HG02759 (cell line): Measurements from ENCODE around the gene LRRC10.
"Not testable (repeated sequence)": the region's sequence is repeated elsewhere in the genome, so short reads cannot be mapped to it uniquely, and the experiment has no call there.

Source experiments
- ATAC-seq: cut with Tn5 transposase; IDR thresholded peaks from one replicate; pipeline ENCODE4 v1.9.1; 2021; ENCODE audit warnings: mild to moderate bottlenecking, moderate library complexity; ENCODE audit not compliant: unreplicated experiment

Gene LRRC10

DNA sequence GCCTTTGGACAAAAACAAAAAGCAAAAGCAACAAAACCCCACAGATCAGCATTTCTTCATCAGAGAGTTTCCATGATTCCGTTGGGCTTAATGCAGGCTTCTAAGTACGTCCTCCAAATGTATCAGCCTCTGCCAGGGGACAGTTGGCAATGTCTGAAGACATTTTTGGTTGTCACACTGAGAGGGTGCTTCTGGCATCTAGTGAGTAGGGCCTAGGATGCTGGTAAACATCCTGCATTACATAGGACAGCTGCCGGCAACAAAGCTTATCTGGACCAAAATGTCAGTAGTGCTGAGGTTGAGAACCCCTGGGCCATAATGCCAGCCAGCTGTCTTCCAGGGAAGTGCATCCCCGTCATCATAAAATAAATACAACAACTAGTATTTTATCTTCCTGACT is 9.4 kb upstream of the LRRC10 start:
- no peak for ATAC-seq

DNA sequence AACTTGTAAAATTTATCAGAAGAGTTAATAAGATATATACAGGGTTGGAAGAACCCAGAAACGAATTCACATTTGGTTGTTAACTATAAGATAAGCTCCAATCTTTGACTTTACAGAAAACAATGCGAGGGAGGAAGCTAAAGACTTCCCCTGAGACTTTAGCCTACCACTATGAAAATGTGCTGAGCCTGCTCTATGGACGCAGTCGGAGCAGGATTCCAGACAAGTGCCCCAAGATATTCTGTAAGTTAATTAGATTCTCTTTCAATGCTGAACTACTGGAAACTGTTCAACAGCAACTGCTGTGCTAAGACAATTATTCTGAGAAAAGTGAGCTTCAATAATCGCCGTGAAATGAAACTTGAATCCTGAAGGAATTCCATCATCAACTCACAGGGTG is 8.3 kb upstream of the LRRC10 start:
- no peak for ATAC-seq

DNA sequence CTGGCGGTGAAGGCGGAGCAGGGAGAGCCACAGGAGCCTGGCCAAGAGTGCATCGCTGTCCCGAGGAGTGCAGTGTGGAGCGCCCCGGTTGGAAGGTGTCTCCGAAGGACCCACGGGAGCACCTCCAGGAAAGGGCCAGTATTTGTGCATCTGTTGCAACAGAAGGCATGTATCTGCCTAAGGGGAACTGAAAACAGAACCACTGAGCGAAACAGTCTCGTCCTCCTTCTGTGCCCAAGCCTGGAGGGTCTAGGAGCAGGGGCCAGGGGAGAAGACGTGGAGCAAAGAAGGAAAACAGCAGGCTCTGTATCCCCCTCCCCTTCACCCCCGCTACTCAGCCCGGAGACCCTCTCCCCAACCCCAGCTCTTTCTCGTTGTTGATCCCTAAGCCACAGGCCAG is 5.3 kb upstream of the LRRC10 start:
- ATAC-seq = no peak

DNA sequence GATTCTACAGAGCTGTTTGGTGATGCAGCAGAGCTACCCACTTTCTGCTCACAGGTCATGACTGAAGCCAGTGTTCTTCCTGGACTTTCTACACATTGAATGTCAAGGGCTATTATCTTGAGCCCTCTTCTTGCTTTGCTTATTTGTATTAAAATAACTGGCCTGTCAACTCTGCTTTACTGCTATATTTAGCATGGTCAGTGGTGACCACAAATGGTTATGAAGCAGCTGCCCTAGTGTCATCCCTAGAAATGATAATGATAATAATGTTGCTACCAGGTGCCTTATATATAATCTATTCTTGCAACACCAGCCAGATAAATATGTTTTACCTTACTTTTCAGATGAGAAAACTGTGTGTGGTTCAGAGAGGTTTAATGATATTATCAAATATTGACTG is 2.6 kb upstream of the LRRC10 start:
- ATAC-seq = no peak

DNA sequence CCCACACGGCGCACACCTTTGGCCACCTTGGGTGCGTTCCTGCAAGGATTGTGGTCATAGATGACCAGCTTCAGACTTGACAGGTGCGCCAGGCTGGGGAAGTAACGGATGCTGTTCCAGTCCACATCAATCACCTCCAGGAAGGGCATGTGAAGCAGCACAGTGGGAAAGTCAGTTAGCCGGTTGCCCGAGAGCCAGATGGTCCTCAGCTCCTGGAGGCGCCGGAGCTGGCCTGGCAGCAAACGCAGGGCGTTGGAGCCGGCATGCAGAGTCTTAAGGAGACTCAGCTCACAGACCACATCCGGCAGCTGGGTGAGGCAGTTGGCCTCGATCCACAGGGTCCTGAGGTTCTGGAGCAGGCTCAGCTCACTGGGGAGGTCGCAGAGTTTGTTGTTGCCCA is 581 bp downstream of the LRRC10 start:
- ATAC-seq = no peak

DNA sequence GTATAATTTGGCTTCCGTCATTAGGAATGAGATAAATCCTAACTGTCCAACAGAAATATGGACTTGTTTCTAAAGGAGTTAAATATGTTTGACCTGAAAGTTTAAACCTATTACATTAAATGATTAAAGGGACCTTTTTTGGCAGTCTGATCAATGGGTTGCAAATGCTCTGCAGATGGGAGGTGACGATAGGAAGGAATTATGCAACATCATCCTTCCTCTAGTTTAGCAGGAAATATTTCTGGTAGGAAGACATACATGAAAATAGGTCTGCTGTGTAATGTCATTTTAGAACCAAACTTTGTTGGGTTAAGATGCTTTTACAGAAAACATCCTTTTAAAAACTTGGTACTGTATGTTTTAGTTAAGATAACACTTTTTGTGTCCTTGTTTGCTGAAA is 2.6 kb downstream of the LRRC10 start:
- ATAC-seq = no peak

DNA sequence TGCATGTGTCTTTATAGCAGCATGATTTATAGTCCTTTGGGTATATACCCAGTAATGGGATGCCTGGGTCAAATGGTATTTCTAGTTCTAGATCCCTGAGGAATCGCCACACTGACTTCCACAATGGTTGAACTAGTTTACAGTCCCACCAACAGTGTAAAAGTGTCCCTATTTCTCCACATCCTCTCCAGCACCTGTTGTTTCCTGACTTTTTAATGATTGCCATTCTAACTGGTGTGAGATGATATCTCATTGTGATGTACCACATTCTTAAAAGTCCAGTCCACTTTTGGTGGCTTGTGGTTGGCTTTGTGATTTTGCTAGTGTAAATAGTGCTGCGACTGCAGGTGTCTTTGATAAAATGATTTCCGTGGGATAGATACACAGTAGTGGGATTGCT is 6.4 kb downstream of the LRRC10 start:
- not testable (repeated sequence) for ATAC-seq

DNA sequence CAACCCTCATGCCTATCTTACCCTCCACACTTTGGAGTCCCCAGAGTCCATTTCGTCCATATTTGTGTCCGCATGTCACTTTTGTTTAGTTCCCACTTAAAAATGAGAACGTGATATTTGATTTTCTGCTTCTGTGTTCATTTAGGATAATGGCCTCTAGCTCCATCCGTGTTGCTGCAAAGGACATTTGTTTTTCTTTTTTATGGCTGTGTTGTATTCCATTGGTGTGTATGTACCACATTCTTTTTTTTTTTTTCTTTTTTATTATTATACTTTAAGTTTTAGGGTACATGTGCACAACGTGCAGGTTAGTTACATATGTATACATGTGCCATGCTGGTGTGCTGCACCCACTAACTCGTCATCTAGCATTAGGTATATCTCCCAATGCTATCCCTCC is 7.2 kb downstream of the LRRC10 start:
- ATAC-seq = not testable (repeated sequence)

DNA sequence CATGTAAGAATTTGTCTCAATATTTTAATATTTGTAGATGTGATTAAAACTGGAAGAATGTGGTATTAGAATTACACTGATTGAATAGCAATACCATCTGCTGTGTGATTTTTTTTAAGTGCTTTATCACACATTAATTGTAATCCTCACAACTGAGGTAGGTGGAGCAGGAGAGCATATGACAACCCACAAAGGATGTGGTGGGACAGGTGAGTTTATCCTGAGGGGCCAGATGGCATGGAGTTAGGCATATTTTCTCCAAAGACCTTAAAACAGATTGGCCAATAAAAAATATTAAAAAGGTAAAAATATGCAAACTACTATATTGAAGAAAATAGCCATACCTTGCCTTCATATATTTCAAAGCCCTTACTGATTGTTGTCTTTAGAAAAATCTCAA is 7.8 kb downstream of the LRRC10 start:
- no peak for ATAC-seq

DNA sequence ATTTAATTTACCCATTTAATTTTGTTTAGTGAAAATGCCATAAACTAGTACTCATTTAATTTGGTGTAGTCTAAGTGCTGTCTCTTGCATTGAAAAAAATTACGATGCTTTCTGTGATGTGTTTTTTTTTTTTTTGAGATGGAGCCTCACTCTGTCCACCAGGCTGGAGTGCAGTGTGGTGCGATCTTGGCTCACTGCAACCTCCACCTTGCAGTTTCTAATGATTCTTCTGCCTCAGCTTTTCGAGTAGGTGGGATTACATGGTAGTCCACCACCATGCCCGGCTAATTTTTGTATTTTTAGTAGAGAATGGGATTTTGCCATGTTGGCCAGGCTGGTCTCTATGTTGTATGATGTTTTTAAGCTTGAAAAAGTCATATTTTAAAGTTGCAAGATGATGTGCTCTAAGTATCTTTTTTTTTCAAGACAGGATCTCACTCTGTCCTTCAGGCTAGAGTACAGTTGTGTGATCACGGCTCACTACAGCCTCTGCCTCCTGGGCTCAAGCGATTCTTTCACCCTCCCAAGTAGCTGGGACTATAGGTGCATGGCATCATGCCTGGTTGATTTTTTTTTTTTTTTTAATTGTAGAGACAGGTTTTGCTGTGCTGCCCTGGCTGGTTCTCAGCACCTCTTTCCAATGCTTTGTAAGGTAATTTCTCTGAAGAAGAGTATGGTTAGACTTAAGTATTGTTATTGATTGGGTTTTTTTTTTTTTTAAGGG is 8.6 kb downstream of the LRRC10 start:
- ATAC-seq = no peak

DNA sequence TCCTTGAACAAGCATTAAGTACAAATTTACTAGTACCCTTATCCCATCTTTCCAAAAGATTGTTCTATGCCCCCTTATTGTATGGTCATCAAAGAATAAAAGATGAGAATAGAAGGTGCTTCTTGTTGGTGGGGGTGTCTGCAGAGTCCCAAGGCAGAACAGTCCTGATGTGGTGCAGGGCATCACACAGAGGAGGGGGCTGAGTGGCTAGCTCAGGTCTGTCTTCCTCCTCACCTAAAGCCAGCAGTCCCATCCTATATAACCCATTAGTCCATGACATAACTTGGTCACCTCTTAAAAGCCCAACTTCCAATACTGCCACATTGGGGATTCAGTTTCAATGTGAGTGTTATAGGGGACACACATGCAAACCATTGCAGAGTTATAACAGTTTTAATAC is 9.9 kb downstream of the LRRC10 start:
- no peak for ATAC-seq

DNA sequence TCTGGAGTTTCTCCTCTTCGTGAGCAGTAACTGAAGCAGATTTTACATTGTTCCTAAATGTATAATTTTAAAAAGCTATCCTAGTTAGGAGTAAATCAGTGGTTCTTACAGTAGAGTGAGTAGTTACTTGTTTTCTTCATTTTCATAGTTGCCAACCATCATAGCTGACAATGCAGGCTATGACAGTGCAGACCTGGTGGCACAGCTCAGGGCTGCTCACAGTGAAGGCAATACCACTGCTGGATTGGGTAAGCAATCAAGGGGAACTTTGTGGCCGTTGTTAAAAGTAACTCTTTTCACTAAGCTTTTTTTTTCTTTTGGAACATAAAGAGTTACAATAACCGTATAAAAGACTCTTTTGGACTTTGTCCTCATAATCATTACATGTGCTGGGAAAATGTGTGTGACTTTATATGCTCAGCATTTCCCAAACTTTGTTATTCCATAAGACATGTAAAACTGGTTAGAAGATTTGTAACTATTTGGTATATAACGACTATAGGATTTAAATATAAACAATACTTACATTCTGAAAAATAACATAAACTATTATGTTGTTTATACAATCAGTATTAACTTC is 12.4 kb downstream of the LRRC10 start:
- no peak for ATAC-seq

DNA sequence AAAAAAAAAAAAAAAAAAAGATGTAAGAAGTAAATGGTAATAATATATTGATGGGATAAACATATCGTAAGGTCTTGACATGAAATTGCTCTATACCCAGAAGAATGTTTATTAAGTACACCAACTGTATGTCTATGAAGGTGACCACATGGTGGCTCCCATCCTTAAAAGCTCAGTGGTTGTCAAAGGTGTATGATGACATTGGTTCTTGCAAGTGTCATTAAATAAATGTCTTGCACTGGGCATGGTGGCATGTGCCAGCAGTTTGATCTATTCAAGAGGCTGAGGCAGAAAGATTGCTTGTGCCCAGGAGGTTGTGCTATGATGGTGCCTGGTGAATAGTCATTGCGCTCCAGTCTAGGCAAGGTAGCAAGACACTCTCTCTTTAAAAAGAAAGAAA is 15.0 kb downstream of the LRRC10 start:
- ATAC-seq = no peak

DNA sequence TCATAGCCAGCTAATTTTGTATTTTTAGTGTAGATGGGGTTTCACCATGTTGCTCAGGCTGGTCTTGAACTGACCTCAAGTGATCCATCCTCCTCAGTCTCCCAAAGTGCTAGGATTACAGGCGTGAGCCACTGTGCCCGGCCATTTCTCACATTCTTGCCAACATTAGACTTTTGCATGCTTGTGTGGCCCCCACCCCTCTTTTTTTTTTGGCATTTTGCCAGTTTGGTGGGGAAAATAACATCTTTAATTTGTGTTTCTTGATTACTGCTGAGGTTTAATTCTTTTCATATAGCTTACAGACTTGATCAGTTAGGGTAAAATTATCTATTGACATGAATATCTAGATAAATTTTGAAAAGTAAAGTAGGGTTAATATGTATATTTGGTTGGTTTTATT is 21.6 kb downstream of the LRRC10 start:
- no peak for ATAC-seq

DNA sequence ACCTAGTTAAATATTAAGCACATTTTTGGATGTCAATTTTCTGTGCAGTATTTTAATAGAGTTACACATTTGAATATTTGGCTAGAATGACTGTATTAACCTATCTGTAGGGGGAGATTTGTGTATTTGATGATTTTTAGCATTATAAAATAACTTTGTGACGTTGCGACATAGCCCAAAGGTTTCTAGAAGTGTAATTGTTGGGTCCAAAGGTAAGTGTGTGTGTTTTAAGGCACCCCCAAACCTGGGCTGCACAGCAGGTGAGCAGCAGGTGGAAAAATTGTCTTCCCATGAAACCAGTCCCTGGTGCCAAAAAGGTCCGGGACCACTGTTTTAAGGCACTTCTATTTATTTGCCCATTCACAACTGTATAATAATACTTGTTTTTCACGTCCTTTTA is 22.2 kb downstream of the LRRC10 start:
- no peak for ATAC-seq

DNA sequence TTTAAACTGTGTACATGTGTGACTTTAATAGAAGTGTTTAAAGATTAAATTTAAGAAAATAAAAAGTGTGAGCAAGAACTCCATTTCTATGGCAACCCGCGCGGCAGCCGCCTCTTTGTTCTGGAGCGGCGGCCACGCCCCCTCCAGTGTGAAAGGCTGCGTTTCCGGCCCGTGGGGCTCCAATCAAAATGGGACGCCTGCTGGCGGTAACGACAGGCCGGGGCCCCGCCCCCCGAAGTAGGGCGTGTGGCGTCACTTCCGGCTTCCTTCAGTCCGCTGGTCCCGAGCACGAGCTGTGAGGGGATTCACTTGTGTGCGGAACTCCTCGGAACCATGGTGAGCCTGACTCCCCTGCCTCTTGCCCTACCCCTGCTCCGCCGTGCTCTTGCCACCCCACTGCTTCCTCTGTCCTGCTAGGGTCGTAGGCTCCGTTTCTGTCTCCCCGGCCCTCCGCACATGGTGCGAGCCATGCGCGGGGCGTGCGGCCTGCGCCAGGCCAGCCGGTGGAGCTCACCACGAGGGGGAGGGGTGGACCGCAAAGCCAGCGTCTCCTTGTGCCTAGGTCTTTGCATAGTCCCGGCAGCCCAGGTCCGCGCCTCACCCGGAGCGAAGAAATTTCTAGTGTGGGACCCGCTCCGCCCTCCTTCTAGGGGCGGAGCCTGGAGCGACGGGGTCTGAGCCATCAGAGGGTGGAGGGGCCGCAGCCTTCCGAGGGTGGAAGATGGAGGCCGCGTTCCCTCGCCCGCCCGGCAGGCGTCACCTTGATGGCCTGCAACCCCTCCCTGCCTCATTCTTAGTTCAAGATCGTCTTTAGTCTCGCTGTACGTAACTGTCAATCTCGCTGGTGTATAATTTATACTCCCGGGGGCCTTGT is 25.3 kb downstream of the LRRC10 start, which contains the start of gene CCT2:
TSS of gene CCT2 (plus strand) at position 271 of the 874 bp plus-strand sequence. CDS start at position 334, 63 bp downstream.
- peak; percentile 97 for ATAC-seq

DNA sequence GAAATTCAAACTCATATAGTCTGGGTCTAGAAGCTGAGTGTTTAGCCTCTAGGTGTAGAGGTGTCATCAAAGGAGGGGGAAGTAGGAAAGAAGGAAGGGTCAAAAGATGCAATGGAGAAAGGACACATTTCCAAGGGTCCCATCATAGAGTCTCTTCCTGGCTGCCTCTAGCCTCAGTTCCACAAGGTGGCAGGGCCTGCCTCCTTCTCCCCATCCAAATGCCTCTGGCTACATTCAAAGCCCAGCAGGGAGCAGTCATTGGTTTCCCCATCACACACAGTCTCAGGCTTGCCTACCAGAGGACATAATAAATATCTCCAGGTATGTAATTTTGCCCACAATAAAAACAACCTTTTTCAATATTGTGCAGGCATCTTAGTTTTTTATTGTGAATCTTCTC is 27.5 kb downstream of the LRRC10 start:
- no peak for ATAC-seq

DNA sequence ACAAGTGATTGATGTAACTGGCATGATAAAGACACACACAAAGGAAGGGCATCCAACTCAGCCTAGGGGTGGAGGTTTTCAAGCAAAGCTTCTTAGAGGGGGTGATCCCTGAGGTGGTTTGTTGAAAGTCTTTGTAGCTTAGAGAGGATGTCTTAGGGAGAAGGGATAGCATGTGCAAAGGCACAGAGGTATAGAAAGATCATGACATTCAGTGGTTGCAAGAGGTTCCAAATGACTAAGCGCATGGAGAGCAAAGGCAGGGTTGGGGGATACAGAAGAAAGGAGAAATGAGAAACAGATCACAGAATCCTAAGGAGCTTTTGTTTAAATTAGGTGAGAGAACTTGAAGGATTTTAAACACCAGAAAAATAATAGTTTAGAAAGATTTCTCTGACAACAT is 30.6 kb downstream of the LRRC10 start:
- ATAC-seq = no peak

DNA sequence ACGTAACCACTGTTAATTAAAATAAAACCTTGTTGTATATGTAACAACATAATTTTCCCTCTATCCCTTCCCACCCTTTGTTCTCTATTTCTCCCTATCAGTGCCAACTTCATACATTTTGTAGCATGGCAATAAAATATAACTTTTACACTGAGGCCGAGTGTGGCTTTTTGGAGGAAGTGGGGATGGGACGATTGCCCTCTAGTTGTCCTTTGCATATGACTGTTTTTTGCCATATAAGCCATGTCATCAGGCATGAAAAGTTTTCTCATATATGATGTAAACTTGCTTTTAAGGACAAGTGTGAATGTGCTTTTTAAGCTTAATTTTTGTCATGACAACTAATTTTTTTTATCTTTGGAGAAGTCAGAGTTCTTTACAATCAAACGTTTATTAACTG is 31.7 kb downstream of the LRRC10 start:
- peak; percentile 47 for ATAC-seq

DNA sequence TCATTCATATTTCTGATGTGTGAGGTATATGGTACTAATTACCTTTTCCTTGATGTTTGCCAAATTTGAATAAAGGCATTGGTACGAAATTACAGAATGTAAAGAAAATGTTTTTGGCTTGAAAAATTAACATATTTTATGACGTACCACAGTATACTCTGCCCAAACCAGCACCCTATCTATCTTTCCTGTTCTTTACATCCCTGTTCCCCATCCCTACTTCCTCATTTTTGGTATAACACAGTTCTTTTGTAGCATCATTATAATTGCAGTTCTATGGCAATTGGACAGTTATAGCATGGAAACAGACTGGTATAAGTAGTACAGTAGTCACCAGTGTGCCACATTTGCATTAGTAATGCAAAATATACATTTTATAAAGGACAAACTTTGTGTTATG is 32.4 kb downstream of the LRRC10 start:
- no peak for ATAC-seq

DNA sequence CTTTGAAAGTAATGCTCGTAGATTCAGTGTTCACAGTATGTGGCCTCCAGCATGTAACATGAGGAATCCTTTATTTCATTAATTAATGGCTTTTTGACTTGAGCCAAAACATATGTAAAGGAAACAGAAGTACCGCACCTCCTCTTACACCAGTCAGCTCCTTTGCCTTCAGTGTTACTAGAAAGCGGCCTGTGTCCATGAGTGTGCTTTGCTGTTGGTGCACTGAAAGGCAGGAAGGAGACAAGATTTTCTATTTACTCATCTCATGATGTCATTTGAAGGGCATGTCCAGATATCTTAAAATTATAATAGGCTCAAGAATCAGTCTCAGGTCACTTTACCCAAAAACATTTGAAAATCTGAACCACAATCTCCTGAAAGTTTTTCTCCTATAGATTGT is 35.4 kb downstream of the LRRC10 start:
- no peak for ATAC-seq
